SK-N-SH treated with all-trans-retinoic acid at 6 μM for 48 hours (cell line): ENCODE measurements around the gene CRHR1.

Experiments used
- ATAC-seq: fragments of 200-7000 bp; cut with Tn5 transposase; 3 replicates; pipeline ENCODE4 v1.9.1; 2020; ENCODE audit warnings: mild to moderate bottlenecking, moderate library complexity
- BACH2 ChIP-seq: fragments of 250-450 bp; sonication (Bioruptor Pico); IDR thresholded peaks from 2 replicates; pipeline ENCODE4 v1.9.0; 2021; ENCODE audit warnings: mild to moderate bottlenecking, borderline replicate concordance
- CREB5 ChIP-seq: fragments of 250-450 bp; sonication (Bioruptor Pico); IDR thresholded peaks from 2 replicates; pipeline ENCODE4 v1.5.1; 2020; ENCODE audit warnings: low read depth, mild to moderate bottlenecking, moderate library complexity
- CSDC2 ChIP-seq: fragments of 250-450 bp; sonication (Bioruptor Pico); IDR thresholded peaks from 2 replicates; pipeline ENCODE4 v1.5.0; 2020; ENCODE audit warnings: mild to moderate bottlenecking, moderate library complexity
- CSRNP3 ChIP-seq: fragments of 250-450 bp; sonication (Bioruptor Pico); IDR thresholded peaks from 2 replicates; pipeline ENCODE4 v1.5.1; 2021; ENCODE audit warnings: mild to moderate bottlenecking, moderate library complexity
- ESRRG ChIP-seq: fragments of 250-450 bp; sonication (Bioruptor Pico); IDR thresholded peaks from 2 replicates; pipeline ENCODE4 v1.6.1; 2021; ENCODE audit warnings: mild to moderate bottlenecking
- GLIS3 ChIP-seq: fragments of 250-450 bp; sonication (Bioruptor Pico); IDR thresholded peaks from 2 replicates; pipeline ENCODE4 v1.5.0; 2020; ENCODE audit warnings: mild to moderate bottlenecking, moderate library complexity
- ISL1 ChIP-seq: fragments of 250-450 bp; sonication (Bioruptor Pico); IDR thresholded peaks from 2 replicates; pipeline ENCODE4 v2.1.2; 2022; ENCODE audit warnings: mild to moderate bottlenecking, moderate library complexity
- OSR1 ChIP-seq: fragments of 250-450 bp; sonication (Bioruptor Pico); IDR thresholded peaks from 2 replicates; pipeline ENCODE4 v1.8.0; 2022; ENCODE audit warnings: moderate library complexity, mild to moderate bottlenecking, inconsistent platforms
- PATZ1 ChIP-seq: fragments of 250-450 bp; sonication (Bioruptor Pico); IDR thresholded peaks from 2 replicates; pipeline ENCODE4 v1.8.0; 2020; ENCODE audit warnings: mild to moderate bottlenecking, moderate library complexity, borderline replicate concordance
- POU6F1 ChIP-seq: fragments of 250-450 bp; sonication (Bioruptor Pico); IDR thresholded peaks from 2 replicates; pipeline ENCODE4 v1.8.0; 2021; ENCODE audit warnings: low read depth, mild to moderate bottlenecking, moderate library complexity, borderline replicate concordance
- PPARA ChIP-seq: fragments of 250-450 bp; sonication (Bioruptor Pico); IDR thresholded peaks from 2 replicates; pipeline ENCODE4 v1.5.0; 2020; ENCODE audit warnings: mild to moderate bottlenecking, borderline replicate concordance
- RARB ChIP-seq: fragments of 250-450 bp; sonication (Bioruptor Pico); IDR thresholded peaks from 2 replicates; pipeline ENCODE4 v1.8.0; 2021; ENCODE audit warnings: mild to moderate bottlenecking, moderate library complexity
- SNAI2 ChIP-seq: fragments of 250-450 bp; sonication (Bioruptor Pico); IDR thresholded peaks from 2 replicates; pipeline ENCODE4 v1.5.0; 2020; ENCODE audit warnings: mild to moderate bottlenecking, moderate library complexity
- TCF4 ChIP-seq: fragments of 250-450 bp; sonication (Bioruptor Pico); IDR thresholded peaks from 2 replicates; pipeline ENCODE4 v1.8.0; 2021; ENCODE audit warnings: mild to moderate bottlenecking, moderate library complexity, borderline replicate concordance
- TOX ChIP-seq: fragments of 250-450 bp; sonication (Bioruptor Pico); IDR thresholded peaks from 2 replicates; pipeline ENCODE4 v1.8.0; 2021; ENCODE audit warnings: mild to moderate bottlenecking, moderate library complexity, borderline replicate concordance
- ZC3H10 ChIP-seq: fragments of 250-450 bp; sonication (Bioruptor Pico); IDR thresholded peaks from 2 replicates; pipeline ENCODE4 v1.5.1; 2021; ENCODE audit warnings: mild to moderate bottlenecking, moderate library complexity
- ZFP3 ChIP-seq: fragments of 250-450 bp; sonication (Bioruptor Pico); IDR thresholded peaks from 2 replicates; pipeline ENCODE4 v1.5.0; 2020; ENCODE audit warnings: mild to moderate bottlenecking, moderate library complexity
- ZFP30 ChIP-seq: fragments of 450-650 bp; formaldehyde crosslinking; IDR thresholded peaks from 2 replicates; pipeline ENCODE4 v1.5.0; 2022; ENCODE audit warnings: mild to moderate bottlenecking, moderate library complexity
- ZNF565 ChIP-seq: fragments of 450-650 bp; formaldehyde crosslinking; conservative IDR thresholded peaks from 2 replicates; pipeline ENCODE4 v1.5.0; 2020; ENCODE audit warnings: low read depth, mild to moderate bottlenecking, moderate library complexity
- ZNF8 ChIP-seq: fragments of 450-650 bp; formaldehyde crosslinking; IDR thresholded peaks from 2 replicates; pipeline ENCODE4 v1.5.0; 2020; ENCODE audit warnings: mild to moderate bottlenecking, moderate library complexity

CRHR1 gene

GRCh38 chr17:45752246-45752645 is 31.9 kb upstream of the CRHR1 start:
- TF ChIP-seq CSDC2 (CRISPR knock-in tag) (no peak), PPARA (CRISPR knock-in tag) (no peak), GLIS3 (no peak), CSRNP3 (CRISPR knock-in tag) (no peak), ZFP3 (CRISPR knock-in tag) (no peak), ZC3H10 (CRISPR knock-in tag) (no peak)
- TF ChIP-seq, all 23 proteins: peak for 0
- no peak for ATAC-seq

- no peak for TF ChIP-seq ZFP30
- no peak for TF ChIP-seq ZNF8
- TF ChIP-seq SNAI2 = no peak
- no peak for TF ChIP-seq OSR1 (CRISPR knock-in tag)
- TF ChIP-seq ZFP3 (CRISPR knock-in tag) = no peak
- no peak for TF ChIP-seq RARB (CRISPR knock-in tag)
- TF ChIP-seq CREB5 (CRISPR knock-in tag) = no peak
- no peak for ATAC-seq
These were observed 30.4 kb upstream of the CRHR1 start for GRCh38 chr17:45753645-45754225.

GRCh38 chr17:45755050-45755449 is 29.1 kb upstream of the CRHR1 start:
- no peak for TF ChIP-seq ZFP30
- TF ChIP-seq, all 23 proteins: peak for 0
- no peak for ATAC-seq

- TF ChIP-seq ZC3H10 (CRISPR knock-in tag) (no peak), PATZ1 (CRISPR knock-in tag) (no peak), ZFP3 (CRISPR knock-in tag) (no peak), ZNF565 (CRISPR knock-in tag) (no peak), ZFP30 (no peak), TCF4 (no peak), CSRNP3 (CRISPR knock-in tag) (no peak)
- TF ChIP-seq, all 23 proteins: peak for 0
- ATAC-seq = no peak
These were observed 27.7 kb upstream of the CRHR1 start for GRCh38 chr17:45756266-45756991.

GRCh38 chr17:45757431-45758218 is 26.5 kb upstream of the CRHR1 start:
- ATAC-seq = no peak
- TF ChIP-seq POU6F1 (no peak), BACH2 (CRISPR knock-in tag) (no peak), ESRRG (CRISPR knock-in tag) (no peak), TCF4 (no peak), PPARA (CRISPR knock-in tag) (no peak), ZFP30 (no peak), OSR1 (CRISPR knock-in tag) (no peak), ZC3H10 (CRISPR knock-in tag) (no peak), CSDC2 (CRISPR knock-in tag) (no peak), ISL1 (CRISPR knock-in tag) (no peak), ZNF8 (no peak), ZNF565 (CRISPR knock-in tag) (no peak), PATZ1 (CRISPR knock-in tag) (no peak), TOX (CRISPR knock-in tag) (no peak), ZFP3 (CRISPR knock-in tag) (no peak), CREB5 (CRISPR knock-in tag) (no peak)
- TF ChIP-seq, all 23 proteins: peak for 0
